ENCODE data around the gene LIPA.
"Not testable (repeated sequence)": the region's sequence is repeated elsewhere in the genome, so short reads cannot be mapped to it uniquely, and the experiment has no call there.

Gene LIPA

DNA sequence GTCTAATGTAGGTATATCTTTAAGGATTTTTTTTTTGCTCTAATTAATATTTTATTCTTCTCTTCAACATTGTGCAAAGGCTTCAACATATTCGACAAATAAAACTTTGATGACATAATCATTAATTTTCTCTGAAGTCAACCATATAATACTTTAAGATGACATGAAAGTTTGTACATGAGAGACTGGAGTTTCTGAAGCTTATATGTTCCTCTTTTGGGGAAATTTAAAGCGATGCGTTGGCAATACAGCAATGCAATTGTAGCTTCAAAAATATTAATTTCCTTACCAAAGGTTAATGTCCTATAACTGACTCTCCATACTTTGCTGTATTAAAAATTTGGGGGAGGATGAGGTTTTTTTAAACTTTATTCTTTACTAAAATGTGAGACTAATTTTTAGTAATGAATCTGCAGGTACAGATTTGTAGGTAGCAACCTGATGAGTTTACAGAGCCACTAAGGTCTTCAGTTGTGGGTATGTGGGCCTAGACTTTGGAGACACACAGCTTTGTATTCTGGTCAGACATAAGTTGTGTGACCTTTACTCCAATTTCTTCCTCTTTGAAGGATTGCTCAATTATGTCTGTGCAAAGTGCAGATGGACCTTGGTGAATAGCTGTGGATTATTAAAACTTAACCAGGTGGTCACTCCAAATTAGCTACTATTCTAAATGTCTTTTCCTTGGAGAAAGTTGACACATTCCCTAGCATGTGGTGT is 18.0 kb upstream of the LIPA start:
- DNase-seq, result no peak

DNA sequence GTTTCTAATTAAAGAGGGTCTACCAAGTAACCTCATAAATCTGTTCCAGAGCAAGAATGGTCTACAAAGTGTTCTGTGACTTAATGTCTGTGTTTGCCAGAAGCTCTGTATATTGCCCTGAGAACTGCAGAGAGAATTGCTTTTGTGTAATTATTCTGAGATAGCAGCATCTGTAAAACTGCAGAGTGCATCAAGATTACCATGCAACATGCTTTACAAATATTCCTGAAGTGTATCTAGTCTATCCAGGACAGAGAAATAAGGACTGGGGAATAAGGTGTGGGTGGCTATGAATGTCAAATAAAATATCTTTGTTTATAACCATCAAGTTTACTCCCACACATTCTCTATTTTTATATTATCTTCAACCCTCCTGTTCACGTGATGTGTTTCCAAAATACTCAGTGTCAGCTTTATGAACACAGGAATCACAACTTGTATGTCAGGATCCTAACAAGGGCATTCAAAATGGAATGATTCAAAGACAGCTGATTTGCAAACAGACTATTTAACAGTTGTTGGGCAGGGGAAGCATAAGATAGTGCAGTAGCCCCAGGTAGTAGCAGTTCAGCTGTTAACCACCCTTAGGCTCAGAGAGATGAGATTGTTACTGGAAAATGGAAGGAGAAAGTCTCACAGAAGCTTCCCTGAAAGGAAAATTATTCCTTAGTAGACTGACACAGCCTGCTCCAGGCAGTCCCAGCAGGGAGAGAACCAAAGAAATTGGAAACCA is 15.3 kb upstream of the LIPA start:
- DNase-seq, result no peak

DNA sequence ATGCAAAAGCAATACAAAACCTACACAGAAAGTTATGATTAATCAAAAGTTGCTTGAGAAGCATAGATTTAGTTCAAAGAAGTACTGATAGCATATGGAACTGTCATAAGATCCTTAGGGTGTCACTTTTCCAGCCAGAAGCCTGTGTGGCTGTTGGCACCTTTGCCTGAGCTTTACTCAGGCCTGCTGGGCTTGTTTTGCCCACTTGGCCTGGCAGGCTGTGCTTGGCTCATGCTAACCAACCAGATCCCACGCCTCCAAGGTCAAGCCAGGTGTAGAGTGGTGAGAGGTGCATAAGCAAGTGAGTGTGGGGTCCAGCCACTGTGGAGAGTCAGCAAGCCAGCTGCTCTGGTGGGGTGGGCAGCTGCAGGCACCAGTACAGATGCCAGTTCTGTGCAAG is 12.0 kb upstream of the LIPA start:
- no peak for DNase-seq

DNA sequence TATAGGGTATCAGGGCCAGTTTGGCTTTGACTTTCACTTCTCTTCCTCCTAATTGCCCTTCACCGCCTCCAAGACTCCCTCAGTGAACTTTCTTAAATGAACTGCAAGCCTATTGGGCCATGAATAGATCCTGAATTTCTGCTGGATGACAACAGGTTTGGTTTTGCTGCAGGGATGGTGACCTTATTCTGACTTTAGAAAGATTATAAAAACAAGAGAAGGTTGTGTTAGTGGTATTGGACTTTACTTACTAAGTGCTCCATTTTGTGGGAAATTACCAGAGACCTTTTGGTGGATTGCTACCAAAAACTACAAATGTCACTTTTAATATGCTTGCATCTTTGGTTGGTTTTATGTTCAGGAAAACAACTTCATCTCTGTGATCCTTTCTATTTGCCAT is 11.5 kb upstream of the LIPA start:
- DNase-seq, result no peak

DNA sequence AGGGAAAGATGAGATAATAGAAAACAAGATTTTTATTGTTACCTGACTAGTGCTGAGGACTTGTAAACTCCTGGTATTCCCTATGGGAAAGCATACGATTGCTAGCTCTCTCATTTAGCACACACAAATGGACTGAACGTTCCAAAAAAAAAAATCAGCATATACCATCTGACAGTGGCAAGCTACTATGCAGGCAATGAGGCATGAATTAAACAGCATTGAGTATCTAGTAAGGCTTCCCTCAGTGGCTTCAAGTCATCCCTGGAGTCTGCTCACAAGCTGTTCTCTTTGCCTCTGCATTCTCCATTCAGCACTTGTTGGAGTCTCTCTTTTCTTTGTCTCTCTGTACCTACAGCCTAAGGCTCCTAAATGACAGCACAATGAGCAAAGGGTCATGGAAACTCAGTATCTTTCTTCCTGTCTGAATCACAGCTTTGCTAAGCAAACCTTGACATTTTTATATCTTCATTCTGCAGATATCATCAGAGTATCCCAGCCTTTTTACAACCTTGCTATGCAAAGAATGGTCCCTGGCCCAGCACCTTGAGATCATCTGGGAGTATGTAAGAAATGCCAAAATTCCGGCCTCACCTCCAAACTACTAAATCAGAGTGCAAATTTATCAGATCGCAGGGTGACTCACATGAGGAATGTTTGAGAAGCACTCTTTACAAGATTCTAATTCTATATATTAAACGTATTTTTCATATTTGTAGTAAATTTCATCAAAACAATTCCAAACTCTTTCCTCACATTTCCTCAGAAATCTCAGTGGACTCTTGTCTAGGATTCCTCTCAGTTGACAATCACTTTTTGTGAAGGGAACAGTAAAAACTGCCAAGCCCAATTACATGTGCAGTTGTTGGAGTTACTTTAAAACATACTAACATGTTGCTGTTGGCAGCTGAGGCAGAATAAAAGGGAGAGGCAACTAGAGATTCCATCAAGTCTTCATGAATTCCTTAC is 10.8 kb upstream of the LIPA start:
- no peak for DNase-seq

DNA sequence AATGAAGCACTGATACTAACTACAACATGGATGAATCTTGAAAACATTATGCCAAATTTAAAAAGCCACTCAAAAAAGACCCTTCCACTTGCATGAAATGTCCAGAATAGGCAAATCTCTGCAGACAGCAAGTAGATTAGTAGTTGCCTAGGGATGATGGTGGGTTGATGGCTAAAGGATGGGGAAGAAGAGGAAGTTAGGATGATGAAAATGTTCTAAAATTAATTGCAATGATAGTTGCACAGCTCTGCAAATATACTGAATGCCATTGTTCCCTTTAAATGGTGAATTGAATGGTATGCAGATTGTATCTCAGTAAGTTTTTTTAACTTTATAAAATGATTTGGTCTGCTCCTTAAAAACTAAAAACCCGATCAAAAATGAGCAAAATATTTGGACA is 7.3 kb upstream of the LIPA start:
- no peak for DNase-seq

DNA sequence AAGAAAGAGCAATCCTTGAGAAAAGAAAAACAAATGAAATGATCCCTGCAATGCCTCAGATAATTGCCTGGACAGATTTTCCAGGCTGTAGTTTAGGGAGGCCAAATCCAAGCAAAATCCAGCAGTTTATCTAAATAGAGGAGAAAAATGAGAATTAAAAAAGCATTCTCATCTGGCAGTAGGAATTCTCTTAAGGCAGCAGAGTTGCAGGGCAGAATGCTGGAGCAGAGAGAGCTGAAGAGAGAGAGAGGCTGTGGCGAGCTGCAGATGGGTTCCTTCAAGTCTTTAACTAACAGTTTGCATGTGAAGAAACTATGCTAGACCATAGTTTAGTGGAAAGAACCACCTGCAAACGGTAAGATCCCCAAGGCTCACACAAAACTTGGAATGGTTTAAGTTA is 6.0 kb upstream of the LIPA start:
- no peak for DNase-seq

DNA sequence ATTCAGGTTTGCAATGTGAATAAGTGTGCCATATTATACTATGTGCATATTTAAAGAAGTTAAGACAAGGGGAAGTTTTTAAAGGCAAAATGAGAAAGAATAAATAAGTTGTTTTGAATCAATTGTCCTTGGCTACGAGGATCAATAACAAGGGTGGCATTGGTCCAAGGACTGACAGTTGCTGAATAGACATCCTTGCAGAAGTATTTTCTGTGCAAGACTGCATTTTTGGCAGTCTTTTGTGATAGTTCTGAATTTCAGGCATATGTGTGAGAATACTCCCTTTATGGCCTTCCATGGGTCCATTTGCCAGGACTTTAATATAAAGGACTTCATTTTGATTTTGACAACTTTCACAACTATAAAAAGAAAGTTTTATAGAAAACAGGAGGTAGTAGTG is 5.4 kb upstream of the LIPA start:
- no peak for DNase-seq

DNA sequence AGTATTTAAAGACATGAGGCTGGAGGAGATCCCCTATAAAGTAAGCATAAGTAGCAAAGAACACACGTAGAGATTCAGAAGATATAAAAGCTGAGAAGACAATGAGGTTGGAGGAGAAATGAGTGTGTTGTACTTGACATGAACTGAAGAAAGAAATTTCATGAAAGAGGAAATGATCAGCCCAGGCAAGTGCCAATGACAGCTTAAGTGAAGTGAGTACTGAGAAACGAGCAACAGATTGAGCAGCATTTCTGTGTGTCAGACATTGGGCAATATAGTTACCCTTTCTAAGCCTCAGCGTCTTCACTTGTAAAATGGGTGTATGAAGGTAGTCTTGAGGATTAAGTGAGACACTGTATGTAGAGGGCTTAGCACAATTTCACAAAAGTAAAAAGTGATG is 4.8 kb upstream of the LIPA start:
- DNase-seq, result no peak

DNA sequence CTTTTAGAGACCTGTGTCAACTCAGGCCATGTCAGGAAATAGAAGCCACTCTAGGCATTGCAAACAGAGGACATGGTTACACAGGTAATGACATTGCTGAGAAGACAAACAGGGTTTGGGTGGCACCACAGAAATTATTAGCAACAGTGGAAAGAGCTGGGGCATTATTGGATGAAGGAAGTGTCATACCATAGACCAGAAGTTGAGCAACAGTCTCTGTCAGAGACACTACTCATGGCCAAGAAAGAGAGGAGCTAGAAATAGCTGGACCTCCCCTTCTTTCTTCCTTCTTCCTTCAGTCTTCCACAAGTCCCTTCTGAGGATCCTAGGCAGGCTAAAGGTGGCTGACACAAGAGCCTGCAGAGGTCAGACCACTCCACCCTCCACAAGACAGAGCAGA is 4.2 kb upstream of the LIPA start:
- no peak for DNase-seq

DNA sequence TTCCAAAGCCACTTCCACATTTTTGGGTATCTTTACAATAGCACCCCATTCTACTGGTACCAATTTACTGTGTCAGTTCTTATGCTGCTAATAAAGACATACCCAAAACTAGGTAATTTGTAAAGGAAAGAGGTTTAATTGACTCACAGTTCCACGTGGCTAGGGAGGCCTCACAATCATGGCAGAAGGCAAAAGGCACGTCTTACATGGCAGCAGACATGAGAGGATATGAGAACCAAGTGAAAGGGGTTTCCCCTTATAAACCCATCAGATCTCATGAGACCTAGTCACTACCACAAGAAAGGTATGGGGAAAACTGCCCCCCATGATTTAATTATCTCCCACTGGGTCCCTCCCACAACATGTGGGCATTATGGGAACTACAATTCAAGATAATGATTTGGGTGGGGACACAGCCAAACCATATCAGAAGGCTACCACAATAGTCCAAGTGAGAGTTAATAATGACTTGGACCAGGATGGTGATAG is 3.6 kb upstream of the LIPA start:
- DNase-seq, result not testable (repeated sequence)

DNA sequence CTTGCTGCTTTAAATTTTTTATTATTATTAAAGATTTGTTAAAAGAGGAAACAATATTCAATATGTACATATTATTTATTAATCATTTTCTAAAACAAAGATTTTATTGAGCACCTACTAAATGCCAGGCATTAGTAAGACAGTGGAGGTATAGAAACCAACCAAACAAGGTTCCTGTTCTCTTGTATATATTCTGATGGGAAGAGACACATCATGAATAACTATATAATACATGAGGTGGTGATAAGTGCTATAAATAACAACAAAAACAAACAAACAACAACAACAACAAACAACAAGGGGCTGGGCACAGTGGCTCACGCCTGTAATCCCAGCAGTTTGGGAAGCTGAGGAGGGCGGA is 630 bp upstream of the LIPA start:
- DNase-seq, result no peak

DNA sequence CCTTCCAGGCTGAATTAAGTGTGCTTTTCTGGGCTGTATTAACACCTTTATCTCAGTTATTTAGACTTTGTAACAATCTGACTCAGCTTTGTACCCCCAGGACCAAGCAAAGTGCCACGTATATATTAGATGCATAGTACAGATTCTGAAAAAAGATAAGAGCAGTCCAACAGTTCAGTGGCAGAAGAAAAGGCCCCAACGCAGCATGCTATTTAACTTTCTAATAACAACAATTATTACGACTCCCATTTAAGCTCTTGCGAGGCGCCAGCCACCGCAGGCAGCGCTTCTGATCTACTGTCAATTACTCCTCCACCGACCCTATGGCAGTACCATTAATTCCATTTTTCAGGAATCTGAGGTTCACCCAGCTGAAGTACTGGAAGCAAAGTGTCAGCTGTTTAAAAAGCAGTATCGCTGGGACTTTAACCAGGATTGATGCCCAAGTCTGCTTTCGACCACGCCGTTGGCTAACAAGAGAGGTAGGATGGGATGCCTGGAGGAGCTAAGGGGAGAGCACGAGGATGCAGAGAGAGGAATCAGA is 638 bp downstream of the LIPA start:
- DNase-seq, result no peak

DNA sequence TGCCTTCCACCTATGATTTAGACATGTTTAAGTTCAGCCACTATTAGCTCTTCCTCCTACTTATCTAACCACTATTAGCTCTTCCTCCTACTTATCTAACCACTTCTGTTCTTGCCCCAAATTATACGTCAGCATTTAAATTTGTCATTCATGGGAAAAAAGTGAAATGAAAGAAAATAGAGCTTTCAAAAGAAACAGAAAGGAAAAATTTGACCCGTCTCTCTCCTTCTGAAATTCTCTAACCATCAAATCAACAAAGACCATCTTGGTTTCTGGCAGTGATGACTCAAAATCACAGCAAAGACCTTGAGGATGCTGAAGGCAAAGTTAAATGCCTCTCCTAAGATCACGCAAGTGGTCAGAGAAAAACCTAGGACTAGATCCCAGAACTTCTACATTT is 2.6 kb downstream of the LIPA start:
- no peak for DNase-seq

DNA sequence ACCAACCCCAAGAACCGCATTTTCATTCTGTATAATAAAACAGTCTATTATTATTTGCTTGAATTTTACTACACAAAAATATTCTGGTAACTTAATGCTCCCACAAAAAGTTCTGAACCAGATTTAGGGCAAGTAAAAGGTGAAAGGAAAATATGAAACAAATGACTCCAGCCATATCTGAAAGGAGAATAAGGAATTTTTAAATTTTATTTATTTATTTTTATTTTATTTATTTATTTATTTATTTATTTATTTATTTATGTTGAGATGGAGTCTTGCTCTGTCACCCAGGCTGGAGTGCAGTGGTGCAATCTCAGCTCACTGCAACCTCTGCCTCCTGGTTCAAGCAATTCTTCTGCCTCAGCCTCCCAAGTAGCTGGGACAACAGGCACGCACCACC is 4.0 kb downstream of the LIPA start:
- not testable (repeated sequence) for DNase-seq

DNA sequence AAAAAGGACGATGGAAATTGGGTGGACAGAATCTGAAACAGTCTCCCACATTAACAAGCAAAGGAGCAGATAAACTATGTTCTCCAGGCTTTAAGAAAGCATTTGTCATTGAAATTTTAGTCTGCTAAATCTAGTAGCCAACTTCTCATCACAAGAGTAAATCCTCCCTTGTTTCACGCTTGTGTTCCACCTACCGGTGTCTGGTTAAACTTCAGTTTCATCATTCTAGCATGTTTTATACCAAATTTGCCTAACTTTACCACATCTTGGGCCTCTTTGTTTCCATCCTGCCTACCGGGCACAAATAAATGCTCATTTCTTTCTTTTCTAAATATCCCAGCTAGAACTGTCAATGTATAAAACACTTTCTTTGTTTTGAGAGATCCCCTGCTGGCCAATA is 5.8 kb downstream of the LIPA start:
- no peak for DNase-seq

DNA sequence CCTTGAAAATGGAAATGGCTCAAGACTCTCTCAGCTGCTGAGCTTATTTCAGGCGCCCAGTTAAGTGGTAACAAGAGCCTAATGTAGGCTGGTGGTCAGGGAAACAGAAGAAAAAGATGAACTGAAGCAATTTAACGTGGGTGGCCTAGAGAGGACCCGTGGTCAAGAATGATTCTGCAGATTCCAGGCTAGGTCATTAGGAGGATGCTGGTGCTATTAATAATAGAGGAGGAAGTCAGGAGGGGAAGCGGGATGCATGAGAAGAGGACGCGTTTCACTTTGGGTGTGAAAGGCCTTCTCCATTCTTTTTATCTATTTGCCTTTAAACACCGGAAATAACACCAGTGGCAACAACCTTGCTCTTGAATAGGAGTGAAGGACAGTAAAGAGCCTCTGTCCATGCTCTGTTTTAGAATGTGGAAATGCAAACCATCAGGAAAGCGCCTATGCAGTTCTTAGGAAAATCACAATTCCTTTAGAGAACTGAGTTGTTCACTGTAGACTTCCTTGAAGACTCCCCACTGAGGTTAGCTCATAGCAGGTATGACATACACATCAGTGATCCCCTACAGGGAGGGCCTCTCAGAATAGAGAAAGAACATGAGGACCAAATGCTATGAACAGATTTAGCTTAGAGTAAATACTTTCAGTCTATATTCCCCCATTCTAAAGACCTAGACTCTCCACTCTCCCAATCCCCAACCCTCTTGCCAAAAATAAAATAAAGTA is 8.6 kb downstream of the LIPA start:
- no peak for DNase-seq

DNA sequence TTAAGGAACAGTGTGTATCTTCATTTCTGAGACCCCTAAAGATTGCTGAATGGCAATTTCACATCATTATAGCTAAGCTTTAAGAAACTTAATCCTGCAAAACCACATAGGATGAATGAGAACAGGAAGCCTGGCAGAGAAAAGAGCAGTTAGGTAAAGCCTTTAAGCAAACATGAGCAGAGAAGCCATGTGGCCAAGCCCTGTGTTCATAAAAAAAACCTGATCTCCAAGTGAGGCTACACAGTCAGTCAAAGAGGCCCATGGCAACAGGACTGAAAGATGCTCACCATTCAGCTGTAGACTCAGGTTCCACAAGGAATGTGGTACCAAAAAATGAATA is 9.3 kb downstream of the LIPA start:
- no peak for DNase-seq

DNA sequence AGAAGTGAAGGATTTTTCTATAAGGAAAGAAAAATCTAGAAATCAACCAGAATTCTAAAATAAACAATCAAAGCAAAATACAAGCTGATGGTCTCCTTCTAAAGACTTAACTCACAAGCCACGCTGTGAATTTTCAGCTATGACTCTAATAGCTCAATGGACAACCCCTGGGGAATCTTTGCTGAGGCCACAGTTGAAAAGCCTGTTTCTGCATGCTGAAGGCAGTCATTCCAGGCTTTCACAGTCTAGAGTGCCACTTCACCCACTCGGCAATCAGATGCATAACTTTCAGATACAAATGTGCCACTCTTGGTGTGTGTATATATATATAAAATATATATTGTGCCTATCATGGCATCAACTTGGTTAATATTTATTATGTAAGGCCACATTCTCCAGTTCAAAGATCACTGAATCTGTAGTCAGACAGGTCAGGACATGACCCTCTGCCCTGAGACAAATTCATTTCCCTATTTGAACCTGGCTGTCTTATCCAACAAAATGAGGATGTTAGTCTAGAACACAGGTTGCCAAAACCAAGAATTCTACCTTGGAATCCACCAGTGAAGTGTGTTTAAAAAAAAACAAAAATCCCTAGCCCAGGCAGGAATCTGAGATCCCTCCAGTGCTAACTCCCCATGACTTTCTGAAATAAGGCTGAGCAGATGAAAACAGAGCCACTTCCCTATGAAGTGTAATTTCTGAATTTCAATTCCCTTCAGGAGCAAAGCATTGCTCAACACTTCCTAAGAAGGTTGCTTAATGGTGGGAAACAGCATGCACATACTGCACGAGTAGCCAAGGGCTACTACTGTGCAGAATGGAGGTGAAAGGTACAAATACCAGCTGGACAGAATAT is 9.9 kb downstream of the LIPA start:
- no peak for DNase-seq

DNA sequence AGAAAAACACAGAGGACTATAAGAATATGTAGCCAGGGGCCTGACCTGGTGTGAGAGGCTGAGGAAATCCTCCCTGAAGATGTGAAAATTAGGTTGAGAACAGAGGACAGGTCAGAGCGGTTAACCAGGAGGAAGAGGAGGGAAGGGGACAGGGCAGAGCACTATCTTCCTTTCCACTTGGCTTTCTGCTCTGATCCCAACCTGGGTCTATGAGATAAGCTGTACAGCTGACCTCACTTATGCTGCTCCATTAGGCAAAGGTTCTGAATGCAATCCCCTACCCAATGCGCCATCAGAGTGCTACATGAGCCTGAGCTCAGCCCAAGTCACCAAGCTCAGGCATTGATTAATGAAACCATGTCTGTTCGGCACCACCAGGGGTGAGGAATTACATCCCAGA is 10.5 kb downstream of the LIPA start:
- no peak for DNase-seq

DNA sequence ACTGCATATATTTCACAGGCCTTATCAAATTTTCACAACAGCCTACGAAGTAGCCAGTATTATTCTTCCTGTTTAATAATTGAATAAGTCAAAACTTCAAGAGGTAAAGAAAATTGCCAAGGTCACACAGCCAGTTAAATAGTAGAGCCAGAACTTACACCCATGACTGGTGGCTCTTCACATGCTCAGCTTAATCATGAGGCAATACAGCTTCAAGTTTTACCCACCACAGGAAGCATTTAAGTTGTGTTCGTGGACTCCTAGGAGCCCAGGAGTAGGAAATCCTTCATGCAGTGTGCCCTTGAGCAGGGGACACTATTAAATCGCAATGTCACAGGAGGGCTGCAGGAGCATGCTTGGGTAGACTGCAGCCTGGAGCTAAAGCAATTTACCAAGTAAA is 11.1 kb downstream of the LIPA start:
- DNase-seq, result no peak

Measured in SIG-M5 (cell line).